Frontal cortex (tissue), 4 donors: Measurements from ENCODE around the gene RAB25. TPM values are rescaled to one million over a fixed set of nuclear protein-coding genes. Genes with fewer than 3 reads are reported as not detected.
A peak's percentile ranks its signal among the peaks of the same experiment; 100 is the strongest.

Source experiments
- DNase-seq, 2 donors: peaks; one replicate each; pipeline ENCODE4 v3.0.0; 2012; ENCODE audit warnings: low spot score in 2 of 2
- FAIRE-seq: peaks from 2 replicates; lab custom pipeline; 2012; peaks lifted over from hg19 to GRCh38; lab: Jason Lieb, UNC
- total RNA-seq: library from RNA; depleted of rRNA; stranded (reverse); fragments of >200 nt; gene quantifications from one replicate; pipeline ENCODE4 v1.2.3, GENCODE V29; 2014
- donor health status: control.
- donor health status: control.
- donor health status: control.

Gene RAB25
- total RNA-seq, 1 donor from 2014 or later = not detected

DNA sequence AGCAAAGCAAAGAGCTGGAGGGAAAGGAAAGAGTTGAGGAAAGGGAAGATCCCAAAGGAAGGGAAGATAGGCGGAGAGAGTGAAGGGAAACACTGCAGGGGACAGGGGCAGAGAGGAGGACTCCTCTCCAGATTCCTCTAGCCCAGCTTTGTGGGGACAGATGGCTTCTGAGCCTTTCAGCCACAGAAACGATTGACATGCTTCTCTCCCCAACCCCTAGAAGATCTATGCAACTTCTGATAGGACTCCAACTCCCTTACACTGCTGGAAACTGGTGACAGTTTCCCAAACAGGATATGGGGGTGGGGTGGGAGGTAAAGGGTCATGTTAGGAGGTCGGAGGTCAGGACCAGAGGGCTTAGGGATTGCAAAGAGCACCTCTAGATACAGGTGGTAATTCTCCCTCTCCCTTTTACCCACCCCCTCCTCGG is 14.8 kb downstream of the RAB25 start:
- DNase-seq (no peak), FAIRE-seq (no peak)

DNA sequence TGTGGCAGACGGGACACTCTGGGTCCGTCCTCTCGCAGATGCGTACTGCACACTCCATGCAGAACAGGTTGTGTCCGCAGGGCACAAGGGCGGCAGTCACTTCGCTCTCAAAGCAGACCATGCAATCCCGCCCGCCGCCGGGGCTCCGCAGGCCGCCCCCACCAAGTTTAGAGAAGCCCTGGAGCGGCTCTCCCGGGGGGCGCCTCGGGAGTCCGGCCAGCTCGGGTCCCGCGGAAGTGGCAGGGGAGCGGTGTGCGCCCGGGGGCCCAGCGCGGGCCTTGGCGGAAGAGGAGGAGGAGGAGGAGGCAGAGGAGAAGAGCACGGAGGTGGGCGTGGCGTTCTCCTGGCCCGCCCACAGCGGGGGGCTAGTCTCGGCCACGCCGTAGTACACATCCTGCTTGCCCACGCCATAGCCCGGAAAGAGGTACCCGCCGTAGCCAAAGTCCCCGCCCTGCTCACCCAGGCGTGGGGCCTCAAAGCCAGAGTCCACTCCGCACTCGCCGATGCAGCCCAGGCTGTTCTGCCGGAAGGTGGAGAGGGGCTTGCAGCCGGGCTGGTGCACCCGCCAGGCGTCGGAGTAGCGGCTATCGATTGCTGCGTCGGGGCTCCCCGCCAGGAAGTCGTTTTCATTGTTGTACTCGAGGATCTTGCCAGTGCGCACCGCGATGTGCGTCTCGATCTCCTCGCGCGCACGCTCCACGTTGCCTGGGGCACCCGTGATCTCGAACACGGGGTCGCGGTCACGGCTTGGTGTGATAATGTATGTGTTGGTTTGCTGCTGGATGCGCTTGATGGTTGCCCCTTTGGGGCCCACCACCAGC is 15.9 kb downstream of the RAB25 start:
- FAIRE-seq = no peak
- peak in 1 of 2 donors; percentile 54 for DNase-seq

DNA sequence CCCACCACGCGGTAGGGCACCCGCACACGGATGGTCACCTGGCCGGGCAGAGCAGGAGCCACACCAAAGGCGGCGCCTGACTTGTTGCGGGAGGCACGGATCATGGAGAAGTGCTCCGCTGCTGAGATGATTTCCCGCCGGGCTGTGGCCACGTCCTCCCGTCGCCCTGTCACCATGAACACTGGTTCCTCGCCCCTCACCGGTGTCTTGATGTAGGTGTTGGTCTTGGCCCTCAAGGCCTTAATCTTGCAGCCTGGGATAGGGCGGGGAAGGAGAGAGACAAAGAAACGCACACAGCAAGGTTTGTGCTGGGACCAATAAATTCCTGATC is 16.4 kb downstream of the RAB25 start:
- FAIRE-seq = no peak
- no peak for DNase-seq

DNA sequence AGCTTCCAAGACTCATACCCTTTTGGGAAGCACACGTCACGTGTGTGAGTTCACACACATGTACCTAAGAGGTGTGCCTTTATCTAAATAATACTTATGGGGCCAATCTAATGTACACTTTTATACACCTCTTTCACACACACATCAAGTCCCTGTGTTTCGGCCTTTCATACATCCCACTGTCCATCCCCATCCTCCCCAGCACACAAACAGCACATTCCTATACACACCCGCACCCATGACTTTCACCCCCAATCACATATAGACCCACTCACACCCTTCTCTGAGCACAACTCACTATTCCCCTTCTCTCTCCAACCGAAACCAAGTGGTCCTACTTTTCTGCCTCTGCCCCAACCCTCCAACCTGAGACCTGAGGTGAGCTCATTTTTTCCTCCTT is 17.8 kb downstream of the RAB25 start:
- no peak for FAIRE-seq
- DNase-seq = no peak

DNA sequence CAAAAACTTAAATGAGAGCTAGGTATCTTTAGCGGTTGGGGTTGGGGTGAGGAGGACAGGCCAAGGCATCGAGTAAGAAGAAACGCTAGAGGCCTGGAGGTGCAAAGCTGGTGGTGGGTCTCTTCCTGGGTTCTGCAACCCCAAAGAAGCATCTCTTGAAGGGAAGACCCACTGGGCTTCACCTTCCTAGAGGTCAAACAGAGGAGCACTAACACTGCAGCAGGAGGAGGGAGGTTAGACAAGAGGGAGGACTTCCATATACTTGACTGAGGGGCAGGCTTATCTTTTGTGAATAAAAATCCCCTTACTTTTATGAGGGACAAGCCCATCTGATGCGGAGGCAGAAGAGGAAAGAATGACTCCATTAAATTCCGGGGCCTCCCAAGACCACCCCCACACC is 18.8 kb downstream of the RAB25 start:
- no peak for FAIRE-seq
- DNase-seq = no peak

DNA sequence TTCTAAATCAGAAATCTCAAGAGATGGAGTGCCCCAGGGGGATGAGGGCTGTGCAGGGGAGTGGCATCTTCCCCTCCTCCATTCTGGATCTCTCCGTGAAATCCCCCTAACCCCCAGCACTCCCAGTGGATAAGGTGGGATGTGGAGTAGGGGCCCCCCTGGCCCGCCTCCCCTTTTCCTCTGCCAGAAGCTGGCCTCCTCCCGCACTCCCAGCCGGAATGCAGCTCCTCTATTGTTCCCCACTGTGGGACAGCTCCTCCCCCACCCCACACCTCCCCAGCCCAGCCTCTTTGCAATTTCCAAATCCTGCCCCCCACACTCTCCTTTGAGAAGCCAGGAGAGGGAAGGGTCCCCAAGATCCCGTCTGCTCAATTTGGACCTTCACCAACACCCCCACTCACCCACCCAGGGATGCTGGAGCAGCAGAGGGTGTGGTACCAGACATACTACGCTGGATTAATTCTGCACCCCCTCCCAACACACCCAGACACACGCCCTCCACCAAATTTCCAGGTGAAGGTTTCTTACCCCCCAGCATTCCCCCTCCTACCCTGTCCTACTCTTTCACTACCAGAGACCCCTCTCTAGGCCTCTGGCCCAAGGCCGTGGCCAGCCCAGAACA is 19.4 kb downstream of the RAB25 start:
- FAIRE-seq (no peak), DNase-seq (no peak)

DNA sequence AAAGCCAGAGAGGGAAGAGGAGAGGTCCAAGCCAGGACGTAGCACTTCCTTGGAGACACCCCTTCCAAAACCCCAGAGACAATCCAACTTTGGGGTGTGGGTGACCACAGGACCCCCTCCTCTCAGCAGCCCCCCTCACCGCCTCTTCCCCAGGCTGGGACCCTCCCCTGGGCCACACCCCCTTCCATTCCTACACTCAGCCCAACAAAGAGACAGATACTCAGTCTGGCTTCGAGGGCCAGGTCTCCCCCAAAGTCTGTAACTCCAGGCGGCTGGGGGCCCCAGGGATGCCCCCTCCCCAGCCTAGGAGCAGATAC is 19.9 kb downstream of the RAB25 start:
- FAIRE-seq (no peak), DNase-seq (no peak)

DNA sequence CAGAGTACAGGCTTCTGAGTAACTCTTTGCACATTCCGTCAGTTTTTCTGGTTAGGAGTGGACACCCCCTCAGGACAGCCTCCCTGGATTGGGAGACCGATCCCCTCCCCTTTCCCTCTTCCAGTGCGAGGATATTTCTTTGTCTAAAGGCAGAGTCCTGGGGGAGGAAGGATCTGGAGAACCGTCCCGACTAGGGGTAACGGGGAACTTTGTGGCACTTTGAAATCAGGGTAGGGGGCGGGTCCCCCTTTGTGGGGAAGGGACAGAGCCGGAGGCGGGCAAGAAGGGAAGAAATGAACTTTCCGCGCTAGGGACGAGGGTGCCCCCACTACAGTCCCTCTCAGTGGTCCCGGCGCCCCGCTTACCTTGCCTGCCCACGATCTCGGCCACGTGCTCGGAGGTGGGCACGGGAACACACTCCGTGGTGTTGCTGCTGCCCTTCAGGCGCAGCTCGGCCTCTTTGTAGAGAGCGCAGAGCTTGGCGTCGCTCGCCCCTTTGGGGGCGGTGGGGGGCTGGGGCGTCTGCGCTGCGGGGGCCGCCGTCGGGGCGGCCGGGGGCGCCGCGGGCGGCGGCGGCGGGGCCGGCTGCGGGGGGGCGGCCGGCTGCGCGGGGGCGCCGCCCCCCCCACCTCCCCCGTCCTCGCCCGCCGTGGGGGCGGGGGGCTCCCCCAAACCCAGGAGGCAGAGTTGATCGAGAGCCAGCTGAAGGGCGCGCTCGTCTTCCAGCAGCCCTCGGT is 20.4 kb downstream of the RAB25 start:
- DNase-seq = peak in 1 of 2 donors; percentile 51
- FAIRE-seq = no peak

DNA sequence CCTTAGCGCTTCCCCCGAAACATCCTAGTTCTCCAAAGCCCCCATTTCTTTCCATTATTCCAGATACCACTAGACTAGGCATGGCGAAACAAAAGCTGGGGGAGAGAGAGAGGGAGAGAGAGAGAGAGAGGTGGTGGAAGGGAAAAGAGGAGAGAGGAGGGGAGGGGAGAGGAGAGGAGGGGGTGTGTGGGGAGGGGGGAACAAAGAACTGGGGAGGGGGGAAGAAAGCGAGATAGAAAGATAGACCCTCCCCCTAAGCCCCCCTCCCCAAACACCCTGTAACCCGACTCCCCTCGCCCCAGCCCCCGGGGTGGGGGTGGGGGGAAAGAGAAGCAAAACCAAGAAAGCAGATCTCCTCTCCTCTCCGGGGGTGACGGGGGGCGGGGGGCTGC is 21.0 kb downstream of the RAB25 start:
- DNase-seq = peak in 1 of 2 donors; percentile 42
- FAIRE-seq = no peak

DNA sequence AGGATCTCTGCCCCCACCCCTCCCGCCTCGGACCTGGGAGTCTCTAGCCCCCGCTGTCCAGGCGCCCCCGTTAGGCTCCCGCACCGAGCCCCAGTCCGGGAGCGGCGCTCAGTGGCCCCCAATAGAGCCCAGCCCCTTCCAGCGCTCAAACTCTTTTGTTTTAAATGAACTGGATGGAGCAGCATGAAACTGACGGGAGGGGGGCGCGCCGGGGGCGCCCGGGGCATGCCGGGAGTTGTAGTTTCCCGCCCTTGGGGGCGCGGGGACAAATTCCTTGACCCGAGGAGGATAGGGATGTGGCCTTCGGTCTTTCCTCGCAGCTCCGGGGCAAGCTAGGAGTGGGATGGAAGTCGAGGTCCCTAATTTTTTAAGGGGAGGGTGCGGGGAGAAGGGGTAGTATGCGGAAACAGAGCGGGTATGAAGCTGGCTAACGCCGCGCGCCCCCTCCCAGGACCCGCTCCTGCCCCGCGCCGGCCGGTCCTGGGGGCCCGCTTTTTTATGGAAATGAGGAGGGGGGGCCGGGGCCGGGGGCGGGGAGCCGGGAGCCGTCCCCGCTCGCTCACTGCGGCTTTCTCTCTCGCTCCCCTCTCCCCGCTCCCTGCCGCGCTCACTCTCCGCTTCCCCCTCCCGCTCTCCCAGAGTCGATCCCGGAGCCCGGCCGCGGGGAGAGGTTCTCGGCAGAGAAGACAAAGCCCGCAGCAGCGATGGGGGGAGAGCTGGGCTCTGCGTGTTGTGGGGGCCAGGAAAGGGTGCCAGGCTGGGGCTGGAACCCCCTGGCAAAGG is 21.5 kb downstream of the RAB25 start, which contains the start of gene MEX3A:
MEX3A (minus strand) TSS at position 157 of the 783 bp plus-strand sequence. CDS start 467 bp downstream, outside the sequence.
- FAIRE-seq (no peak), DNase-seq (peak; percentile 90 to 92)

DNA sequence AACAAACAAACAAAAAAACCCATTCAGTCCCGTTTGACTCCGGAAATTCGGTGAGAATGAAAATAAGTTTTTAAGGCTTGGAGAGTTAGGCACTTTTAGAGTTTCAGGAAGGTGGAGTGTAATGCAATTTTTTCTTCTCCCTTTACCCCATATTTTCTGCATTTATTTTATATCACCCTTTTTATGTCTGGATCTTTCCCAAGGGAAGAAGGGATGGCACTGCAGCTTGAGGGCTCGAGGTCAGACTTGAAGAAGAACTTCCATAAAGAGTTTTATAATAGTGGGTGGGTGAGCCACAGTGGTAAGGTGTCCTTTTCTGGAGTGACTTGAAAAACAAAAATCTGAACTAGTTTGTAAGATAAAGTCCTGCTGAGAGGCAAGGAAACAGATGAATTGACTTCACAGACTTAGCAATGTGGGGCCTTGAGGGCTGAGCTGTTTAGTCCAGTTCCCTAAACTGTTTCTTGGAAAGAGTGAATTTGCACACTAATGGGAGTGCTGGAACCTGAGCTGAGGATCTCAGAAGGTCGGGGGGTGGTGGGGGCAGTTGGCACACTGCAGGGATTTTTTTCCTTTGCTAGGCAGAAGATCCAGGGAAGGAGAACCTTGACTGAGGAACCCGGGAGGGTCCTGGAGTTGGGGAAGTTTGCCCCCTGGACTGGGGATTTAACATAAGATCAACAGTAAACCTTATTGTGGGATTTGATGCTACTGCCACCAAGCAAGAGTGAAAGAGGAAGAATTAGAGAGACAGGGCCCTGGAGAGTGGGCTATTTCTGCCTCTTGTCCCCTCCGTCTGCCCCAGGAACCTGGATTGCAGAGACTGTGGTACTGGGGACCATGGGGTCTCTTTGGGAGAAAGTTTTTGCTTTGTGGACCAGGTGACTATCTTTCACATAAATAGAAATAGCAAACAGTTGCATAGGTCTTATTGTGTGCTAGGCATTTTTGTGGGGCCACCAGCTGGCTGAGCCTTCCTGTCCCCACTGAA is 23.1 kb downstream of the RAB25 start:
- DNase-seq (no peak), FAIRE-seq (no peak)

DNA sequence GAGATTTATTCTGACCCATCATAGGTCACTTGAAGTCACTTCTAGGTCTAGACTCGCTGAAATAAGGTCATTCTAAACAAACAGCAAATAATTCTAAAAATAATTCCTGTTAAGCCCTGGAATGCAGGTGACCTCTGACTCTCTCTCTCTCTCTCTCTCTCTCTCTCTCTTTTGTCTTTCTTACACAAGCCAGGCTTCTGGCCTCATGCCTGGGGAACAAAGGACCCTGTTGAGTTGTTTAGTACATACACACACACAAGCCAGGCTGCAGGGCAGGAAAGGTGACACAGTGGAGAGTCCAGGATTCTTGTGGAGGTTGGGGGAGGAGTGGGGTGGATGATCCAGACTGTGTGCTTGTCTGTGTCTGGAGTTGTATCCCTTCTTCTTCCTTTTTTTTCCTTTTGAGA is 25.3 kb downstream of the RAB25 start:
- no peak for FAIRE-seq
- no peak for DNase-seq

DNA sequence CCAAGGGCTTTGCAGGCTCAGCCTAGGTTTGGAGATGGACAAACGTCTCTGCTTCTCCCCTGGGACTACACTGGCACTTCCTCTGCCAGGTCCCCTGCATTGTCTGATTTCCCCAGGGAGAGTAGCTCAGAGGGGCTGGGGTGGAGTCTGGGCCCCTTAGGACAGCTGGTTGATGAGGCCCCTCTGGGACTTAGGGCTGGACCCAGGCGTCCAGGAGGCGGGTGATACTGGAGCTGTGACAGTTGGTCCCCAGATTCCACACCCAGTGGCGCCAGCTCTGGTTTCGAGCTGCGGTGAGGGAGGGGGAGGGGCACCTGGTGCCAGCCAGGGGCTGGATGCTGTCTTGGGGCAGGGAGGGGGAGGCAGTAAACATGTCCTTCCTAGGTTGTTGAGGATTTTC is 28.7 kb downstream of the RAB25 start:
- FAIRE-seq (no peak), DNase-seq (no peak)

DNA sequence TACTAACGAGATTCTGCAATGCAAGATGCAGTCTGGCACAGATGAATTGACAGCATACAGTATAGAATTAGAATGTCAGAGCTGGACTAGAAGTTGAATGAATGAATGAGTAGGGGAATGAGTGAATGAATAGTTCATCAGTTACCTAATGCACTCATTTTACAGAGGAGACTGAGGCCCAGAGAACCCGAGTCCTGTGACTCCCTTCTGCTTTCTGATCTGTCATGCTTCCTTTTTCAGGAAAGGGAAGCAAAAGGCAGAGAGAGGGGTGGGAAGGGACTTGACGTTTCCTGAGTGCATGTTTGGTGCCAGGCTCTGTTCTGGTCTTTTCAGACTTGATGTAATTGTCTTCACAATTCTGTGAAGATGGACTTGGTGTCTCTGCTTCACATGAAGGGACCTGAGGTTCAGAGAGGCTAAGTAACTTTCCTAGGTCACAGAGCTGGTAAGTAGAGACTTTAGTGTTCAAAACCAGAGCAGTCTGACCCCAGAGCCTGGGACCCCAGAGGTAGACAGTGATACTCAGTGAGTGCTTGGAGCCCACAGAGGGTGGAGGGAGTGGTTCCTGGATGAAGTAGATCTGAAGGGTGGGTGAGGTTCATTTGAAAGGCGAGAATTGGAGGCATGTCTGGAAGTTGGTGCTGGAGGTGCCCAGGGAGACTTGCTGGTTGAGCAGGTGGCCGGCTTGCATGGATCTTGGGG is 29.3 kb downstream of the RAB25 start:
- FAIRE-seq (no peak), DNase-seq (no peak)

DNA sequence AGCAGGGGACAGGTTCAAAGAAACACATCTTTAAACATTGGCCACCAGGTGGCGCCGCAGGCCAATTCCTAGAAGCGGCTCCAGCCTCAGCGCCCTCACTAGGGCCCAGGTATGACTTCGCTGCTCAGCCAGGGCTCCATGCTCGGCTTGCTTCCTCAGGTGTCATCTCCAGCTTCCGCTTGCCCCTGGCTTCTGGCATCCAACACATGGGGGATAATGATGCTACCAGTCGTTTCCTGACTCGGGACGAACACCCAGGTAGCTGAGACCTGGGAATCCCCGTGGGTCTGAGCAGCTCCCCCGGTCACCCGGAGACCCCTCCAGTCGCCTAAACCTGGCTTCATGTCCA is 29.9 kb downstream of the RAB25 start:
- DNase-seq (peak in 1 of 2 donors; percentile 80), FAIRE-seq (no peak)

DNA sequence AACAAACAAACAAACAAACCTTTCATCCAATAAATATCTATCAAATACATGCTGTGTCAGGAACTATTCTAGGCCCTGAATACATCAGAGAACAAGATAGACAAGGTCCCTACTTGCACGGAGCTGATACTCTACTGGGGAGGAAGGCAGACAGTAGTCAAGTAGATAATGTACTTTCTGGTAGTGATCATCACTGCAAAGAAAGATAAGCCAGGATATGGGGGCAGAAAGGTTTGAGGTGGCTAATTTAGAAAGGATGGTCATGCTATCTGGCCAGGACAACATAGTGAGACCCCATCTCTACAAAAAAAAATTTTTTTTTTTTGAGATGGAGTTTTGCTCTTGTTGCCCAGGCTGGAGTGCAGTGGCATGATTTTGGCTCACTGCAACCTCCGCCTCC is 30.6 kb downstream of the RAB25 start:
- FAIRE-seq (no peak), DNase-seq (no peak)

DNA sequence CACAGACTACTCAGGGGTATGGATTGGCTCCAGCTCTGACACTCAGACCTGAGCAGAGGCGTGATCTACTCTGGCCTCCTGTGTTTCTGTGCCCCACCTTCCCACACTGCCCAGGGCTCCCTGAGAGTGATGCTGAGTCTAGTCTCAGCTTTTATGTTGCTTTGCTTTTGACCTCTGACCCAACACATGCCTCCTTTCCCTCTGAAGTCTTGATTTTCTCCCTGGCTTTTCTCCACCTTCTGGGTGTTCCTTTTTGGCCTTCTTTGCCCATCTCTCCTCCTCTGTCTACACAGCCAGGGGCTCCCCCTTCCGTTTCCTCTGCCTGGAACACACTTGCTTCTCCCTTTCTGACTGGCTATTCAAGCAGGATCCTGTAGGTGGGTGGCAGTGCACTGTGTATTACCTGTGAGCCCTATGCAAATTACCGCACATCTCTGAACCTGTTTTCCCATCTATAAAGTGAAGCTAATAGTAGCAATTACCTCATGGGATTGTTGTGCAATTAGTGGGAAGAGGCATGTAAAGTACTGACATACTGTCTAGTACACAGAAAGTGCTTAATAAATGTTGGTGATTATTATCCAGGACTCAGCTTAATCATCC is 35.0 kb downstream of the RAB25 start:
- no peak for FAIRE-seq
- no peak for DNase-seq
